HG02885 (cell line): ENCODE measurements around the gene IGHMBP2.

ENCODE experiments used
- ATAC-seq: cut with Tn5 transposase; IDR thresholded peaks from one replicate; pipeline ENCODE4 v1.9.1; 2021; ENCODE audit warnings: mild to moderate bottlenecking; ENCODE audit not compliant: unreplicated experiment, poor library complexity

Gene IGHMBP2

DNA sequence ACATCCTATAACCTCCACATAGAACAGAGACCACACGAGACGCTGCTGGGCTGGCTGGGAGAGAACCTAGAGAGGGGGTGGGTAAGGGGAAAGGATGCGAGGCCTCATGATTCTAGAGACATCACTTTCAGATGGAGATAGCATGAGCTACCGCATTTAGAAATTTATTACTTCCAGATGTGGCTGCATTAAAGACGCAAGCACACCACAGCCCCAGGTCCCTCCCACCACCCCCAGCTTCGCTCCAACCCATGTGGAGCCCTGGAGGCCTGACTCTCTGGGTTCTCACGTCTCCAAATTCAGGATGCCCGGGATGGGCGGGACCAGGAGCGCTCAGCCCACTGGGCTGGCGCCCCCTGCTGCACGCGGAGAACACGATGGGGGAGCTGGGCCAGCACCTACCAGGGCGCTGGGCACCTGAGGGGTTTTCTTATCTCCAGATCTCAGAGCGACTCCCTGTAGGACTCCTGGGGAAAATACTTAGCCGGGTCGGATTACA, 13.7 kb upstream of the IGHMBP2 start:
- ATAC-seq, result no peak

- ATAC-seq, result no peak
These were observed 13.0 kb upstream of the IGHMBP2 start for GRCh38 chr11:68890490-68891231.

GRCh38 chr11:68891351-68891948, 12.2 kb upstream of the IGHMBP2 start:
- no peak for ATAC-seq

- ATAC-seq, result no peak
These were observed 11.1 kb upstream of the IGHMBP2 start for GRCh38 chr11:68892576-68892975.

DNA sequence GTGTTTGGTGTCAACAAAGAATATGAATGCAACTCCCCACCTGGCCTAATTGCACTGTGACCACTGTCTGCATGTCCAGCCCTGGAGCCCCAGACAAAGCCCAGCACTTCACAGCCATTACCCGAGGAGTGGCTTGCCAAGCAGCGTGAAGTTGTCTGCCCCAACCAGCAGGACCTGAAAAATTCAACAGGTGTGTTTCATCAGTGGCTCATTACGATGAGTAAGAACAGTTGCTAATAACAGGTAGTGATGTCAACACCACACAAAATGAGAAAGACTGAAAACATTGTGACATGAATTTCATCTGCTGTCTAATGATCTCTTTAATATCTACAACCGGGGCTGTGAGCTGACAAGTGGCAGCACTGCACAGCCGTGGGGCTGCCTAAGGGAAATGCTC, 10.4 kb upstream of the IGHMBP2 start:
- ATAC-seq, result no peak

DNA sequence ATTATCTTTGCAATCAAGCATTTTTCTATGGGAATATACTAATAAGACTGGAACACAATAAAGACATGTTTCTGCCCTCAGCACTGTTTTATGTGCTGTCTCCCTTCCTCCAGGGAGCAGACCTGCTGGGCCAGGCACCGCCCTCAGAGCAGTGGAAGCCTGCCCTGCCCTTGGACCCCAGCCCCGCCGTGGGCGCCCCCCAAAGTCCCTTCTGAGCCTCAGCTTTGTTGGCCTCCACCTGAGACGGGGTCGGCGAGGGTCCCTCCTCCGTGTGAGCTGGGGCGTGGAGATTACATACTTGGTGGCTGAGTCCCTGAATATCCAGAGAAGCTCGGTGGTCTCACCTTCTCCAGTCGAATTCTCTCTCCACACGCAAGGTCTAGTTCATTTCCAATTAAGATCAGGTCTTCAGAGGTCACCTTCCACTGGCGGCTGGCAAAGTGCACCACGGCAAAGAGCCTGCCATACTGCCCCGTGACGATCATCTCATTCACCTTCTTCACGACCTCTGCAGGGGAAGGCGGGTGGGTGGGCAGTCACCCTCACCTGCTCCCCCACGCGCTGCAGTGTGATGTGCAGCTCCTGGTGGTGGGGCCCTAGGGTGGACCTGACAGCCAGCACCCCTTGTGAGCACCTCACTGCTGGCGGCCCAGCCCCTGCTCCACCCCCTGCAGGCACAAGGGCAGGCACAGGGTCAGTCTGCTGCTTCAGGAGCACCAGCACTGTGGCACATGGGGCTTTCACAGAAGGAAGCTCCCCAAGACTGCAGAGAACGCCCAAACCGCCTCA, 7.3 kb upstream of the IGHMBP2 start:
- ATAC-seq, result no peak

- no peak for ATAC-seq
These were observed 6.2 kb upstream of the IGHMBP2 start for GRCh38 chr11:68897441-68897840.

DNA sequence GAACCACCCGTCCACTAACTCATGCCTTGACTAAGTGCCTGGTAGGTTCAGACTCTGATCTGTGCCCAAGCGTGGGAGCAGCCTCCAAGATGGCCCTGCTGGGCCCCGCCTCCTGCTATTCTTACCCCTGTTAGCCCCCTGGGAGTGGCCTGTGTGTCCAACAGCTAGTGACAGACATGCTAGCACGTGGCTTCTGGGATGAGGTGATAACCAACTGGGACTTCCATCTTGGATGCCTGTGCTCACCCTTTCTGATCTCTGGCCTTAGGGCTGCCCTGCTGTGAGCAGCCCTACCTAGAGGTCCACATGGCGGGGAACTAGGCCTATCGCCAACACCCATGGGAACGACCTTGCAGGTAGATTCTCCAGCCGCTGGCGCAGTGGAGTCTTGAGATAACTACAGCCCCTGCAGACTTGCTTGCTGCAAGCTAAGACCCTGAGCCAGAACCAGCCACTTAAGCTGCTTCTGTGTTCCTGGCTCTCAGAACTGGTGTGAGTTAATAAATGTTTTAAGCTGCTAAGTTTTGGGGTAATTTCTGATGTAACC, 2.8 kb upstream of the IGHMBP2 start:
- ATAC-seq, result no peak

DNA sequence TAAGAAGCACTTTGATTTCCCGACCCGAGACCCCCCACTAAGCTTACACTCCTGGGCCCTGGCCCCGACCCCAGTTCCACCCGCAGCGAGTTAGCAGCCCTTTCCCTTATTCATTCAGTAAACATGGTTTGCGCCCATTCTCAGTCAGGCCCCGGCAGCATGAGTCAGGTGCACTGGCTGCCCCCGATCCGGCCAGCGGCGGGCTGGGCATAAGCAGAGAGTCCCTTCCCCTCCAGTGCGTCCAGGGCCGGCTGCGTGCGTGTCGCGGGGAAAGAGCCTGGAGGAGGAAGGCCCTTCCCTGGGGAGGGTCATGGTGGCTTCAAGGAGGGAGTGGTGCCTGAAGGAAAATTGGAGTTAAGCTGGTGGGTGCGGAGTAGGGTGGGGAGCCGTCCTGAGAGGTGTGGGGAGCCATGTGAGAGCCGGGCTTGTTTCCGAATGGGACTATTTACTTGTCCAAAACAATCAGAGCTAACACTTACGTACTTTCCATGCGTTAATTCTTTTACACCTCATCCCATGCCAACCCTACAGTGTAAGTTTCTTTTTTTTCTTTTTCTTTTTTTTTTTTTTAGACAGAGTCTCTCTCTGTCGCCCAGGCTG, 657 bp downstream of the IGHMBP2 start:
- peak; percentile 35 for ATAC-seq

GRCh38 chr11:68905421-68906360, 2.0 kb downstream of the IGHMBP2 start:
- no peak for ATAC-seq

DNA sequence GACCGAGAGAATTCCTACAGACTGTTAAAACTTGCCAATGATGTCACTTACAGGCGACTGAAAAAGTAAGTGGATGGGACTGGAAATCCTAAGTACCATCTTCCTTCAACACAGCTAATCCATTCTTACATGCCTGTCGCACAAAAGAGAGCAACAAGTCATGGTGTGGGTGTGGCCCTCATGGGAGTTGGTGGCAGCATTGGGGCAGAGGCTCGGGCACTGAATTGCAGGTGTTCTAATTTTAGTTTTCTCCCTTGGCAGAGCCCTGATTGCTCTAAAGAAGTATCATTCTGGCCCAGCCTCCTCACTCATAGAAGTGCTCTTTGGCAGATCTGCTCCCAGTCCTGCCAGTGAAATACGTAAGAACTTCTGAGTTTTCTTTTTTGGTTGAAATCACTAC, 4.6 kb downstream of the IGHMBP2 start:
- ATAC-seq, result no peak

- no peak for ATAC-seq
These were observed 7.3 kb downstream of the IGHMBP2 start for GRCh38 chr11:68910965-68911364.

DNA sequence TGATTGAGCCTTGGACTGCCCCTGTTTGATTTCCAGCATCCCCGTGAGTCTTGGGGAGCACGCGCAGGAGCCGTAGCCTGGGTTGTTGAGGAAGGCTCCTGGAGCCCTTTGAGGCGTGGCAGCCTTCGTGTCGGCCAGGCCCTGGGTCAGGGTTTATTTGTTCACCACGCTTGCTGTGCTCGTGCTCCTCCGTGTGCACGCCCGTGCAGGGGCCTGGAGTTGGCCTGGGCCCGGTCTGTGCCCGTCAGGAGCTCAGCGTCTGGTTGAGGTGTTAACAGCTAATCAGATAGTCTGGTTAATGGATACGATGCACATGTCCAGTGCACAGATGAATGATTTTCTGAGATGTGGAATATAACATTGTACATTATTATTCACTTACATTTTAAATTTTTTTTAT, 8.0 kb downstream of the IGHMBP2 start:
- no peak for ATAC-seq

DNA sequence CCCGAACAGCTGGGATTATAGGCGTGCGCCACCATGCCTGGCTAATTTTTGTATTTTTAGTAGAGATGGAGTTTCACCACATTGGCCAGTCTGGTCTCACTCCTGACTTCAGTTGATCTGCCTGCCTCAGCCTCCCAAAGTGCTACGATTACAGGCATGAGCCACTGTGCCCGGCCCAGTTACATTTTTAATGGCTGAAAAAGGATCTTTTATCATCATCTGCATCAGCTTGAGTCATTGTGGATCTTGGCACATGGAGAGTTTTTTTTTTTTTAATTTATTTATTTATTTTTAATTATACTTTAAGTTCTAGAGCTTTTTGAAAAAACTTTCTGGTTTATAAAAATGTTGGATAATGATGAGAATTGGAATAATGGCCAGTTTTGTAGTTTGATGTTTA, 8.6 kb downstream of the IGHMBP2 start:
- no peak for ATAC-seq

DNA sequence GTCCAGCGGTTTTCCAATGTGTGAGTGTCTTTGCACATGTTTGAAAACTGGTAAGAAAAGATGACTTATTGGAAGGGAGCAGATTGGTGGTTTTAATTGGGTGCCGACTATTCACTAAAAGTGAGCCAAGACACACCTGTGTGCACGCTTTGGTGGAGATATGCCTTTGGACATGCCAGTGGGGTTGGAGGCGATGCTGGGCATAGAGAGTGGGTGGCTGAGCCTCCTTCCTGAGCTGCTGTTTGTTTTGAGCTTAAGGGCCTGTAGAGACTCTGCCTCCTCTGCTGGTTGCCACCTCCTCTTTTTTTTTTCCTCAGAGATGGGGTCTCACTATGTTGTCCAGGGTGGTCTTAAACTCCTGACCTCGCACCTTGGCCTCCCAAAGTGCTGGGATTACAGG, 9.5 kb downstream of the IGHMBP2 start:
- ATAC-seq, result no peak

- ATAC-seq, result no peak
These were observed 11.1 kb downstream of the IGHMBP2 start for GRCh38 chr11:68914761-68915160.

- ATAC-seq, result no peak
These were observed 12.7 kb downstream of the IGHMBP2 start for GRCh38 chr11:68916439-68916838.

- no peak for ATAC-seq
These were observed 19.9 kb downstream of the IGHMBP2 start for GRCh38 chr11:68923614-68924013.

DNA sequence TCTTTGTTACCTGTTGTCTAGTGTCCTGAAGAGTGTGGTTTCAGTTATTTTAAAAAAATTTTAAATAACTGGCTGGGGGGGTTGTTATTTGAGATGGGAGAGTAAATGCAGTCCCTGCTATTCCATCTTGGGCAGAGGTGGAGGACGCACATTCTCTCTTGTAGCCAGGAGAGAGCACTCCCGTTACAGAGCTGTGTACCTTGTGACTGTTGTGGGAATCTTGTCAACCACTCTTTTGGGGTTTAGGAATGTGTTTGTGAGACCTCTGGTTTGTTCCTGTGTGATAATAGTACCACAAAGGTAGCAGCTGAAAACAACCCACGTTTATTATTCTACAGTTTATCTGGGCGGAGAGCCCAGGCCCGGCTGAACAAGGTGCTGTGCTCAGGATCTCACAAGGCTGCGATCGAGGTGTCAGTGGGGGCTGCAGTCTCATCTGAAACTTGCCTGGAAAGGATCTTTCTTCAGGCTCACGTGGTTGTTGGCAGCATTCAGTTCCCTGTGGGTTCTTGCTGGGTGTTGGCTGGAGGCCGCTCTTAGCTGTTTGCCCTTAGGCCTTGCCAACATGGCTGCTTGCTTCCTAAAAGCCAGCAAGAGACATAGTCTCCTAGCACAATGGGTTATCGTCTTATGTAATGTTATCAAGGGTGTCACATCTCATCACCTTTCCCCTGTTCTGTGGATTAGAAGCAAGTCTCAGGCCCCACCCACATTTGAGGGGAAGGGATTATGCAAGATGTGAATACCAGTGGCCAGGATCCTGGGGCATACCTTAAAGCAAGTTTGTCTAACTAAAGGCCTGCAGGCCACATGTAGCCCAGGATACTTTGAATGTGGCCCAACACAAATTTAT, 20.6 kb downstream of the IGHMBP2 start:
- no peak for ATAC-seq
